Measurements from ENCODE around the gene LDLR. TPM values are rescaled to one million over a fixed set of nuclear protein-coding genes. Genes with fewer than 3 reads are reported as not detected.

The LDLR gene
- total and polyA plus RNA-seq, 2 of the 4 experiments (the other 2 are of a cell fraction), result 45.2 to 53.8 TPM

DNA sequence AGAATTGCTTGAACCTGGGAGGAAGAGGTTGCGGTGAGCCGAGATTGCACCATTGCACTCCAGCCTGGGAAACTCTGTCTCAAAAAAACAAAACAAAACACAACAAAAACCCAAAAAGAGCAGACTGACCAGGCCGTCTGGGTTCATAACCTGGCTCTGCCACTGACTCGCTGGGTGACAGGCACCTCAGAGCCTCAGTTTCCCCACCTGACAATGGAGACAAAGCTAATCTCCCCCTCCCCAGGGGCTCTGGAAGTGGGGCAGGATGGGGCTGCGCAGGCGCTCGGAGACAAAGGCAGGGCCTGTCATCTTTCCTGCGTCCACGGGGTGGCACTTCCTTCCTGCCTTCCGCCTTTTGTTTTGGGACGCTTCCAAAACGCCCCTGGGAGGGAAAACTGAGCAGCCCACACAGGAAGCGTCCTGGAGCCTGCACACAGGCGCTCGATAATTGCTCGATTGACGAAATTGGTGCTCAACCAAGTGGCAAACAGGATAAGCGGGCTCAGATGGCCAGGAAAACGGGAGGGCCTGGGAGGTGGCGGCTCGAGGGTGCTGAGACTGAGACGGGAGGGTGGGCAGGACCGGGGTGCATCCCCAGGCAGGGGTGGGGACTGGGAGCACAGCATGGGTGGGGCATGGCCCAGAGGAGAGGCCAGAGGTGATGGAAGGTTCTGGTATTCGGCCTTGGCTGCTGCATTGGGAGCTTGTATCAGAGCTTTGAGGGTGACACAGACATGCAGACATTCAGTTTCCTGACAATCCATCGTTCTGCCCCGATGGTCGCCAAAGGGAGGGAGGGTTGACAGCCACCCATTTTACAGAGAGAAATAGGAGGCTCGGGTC is 48.5 kb downstream of the LDLR start (continued):
- TF ChIP-seq, protein P1, sequence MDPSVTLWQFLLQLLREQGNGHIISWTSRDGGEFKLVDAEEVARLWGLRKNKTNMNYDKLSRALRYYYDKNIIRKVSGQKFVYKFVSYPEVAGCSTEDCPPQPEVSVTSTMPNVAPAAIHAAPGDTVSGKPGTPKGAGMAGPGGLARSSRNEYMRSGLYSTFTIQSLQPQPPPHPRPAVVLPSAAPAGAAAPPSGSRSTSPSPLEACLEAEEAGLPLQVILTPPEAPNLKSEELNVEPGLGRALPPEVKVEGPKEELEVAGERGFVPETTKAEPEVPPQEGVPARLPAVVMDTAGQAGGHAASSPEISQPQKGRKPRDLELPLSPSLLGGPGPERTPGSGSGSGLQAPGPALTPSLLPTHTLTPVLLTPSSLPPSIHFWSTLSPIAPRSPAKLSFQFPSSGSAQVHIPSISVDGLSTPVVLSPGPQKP (IDR thresholded peaks at IDR 0.05; ENCODE audit: borderline replicate concordance, low read depth, low read length), result no peak
